Measurements from ENCODE around the gene GSTM3. TPM values are rescaled to one million over a fixed set of nuclear protein-coding genes. Genes with fewer than 3 reads are reported as not detected.

Gene GSTM3
- total RNA-seq, 1 donor = 96.0 TPM

GRCh38 chr1:109762039-109762585 is 21.3 kb upstream of the GSTM3 start:
- DNase-seq (ENCODE audit: low read depth) = no peak
- H3K4me3 ChIP-seq (ENCODE audit: low read depth, low read length) = no peak overlapping the region
- TF ChIP-seq, protein P1, sequence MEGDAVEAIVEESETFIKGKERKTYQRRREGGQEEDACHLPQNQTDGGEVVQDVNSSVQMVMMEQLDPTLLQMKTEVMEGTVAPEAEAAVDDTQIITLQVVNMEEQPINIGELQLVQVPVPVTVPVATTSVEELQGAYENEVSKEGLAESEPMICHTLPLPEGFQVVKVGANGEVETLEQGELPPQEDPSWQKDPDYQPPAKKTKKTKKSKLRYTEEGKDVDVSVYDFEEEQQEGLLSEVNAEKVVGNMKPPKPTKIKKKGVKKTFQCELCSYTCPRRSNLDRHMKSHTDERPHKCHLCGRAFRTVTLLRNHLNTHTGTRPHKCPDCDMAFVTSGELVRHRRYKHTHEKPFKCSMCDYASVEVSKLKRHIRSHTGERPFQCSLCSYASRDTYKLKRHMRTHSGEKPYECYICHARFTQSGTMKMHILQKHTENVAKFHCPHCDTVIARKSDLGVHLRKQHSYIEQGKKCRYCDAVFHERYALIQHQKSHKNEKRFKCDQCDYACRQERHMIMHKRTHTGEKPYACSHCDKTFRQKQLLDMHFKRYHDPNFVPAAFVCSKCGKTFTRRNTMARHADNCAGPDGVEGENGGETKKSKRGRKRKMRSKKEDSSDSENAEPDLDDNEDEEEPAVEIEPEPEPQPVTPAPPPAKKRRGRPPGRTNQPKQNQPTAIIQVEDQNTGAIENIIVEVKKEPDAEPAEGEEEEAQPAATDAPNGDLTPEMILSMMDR (IDR thresholded peaks at IDR 0.05; ENCODE audit: insufficient read depth, low read length) = no peak

DNA sequence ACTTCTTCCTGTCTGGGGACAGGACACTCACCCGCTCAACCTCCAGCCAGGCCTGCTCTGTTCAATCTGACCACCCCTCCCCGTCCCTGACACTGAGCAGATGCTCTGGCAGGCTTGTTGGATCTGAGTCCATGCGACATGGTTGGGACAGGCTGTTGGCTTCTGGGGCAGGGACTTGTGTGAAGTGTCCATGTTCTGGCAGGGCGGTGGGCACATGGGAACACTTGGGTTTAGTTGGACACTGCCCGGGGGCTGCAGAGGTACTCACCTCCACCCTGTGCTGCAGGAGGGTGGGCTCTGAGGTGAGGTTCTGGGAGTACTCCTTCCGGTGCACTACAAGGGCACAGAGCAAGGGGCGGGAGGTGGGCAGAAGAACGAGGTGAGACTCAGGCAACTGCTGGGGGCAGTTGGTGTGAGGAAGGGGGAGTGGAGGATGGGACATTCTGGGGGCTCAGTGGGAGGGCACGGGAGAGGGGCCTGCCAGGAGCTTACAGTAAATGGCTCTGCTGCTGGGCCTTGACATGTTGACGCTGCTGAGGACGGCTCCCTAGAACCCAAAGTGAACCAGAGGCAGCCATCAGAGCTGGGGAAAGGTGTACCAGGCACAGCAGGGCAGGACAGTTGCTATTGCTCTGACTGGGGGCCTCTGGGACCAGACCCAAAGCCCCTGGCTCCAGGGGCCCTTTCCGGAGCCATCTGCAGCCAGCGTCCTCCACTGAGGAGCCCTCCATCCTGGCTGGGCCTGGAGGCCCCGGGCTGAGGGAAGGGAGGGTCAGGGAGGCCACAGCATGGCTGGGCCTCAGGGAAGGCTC is 20.6 kb upstream of the GSTM3 start:
- TF ChIP-seq, protein P1 (IDR thresholded peaks at IDR 0.05; ENCODE audit: insufficient read depth, low read length) = no peak
- no peak overlapping the region for H3K4me3 ChIP-seq (ENCODE audit: low read depth, low read length)
- no peak for DNase-seq (ENCODE audit: low read depth)

DNA sequence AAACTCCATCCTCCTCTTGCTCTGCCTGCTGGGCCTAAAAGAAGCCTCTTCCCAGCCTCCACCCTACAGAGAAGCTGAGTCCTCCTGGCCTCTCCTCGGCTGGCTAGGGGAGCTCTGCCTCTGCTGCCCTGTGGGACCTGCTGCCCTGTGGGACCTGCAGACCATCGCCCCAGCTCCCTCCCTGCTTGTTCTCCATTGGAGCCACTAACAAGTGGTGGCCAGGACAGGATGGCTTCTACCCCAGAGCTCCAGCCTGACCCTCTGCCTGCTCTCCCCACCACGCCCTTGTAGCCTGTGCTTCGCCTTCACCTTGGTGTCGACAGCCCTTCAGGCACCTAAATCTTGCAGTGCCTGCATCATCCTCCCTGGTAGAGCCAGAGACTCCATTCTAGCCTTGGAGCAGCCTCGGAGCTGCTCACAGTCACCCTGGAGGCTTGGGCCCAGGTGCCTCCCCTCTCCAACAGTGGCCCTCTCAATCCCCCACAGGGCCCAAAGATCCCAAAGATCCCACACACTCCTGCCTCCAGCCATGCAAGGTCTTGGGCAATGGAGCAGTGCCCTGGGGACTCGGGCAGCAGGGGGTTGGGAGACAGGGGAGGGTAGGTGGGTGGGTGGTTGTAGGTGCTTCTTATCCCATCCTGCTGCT is 19.9 kb upstream of the GSTM3 start:
- TF ChIP-seq, protein P1 (IDR thresholded peaks at IDR 0.05; ENCODE audit: insufficient read depth, low read length) = no peak
- no peak for DNase-seq (ENCODE audit: low read depth)
- no peak overlapping the region for H3K4me3 ChIP-seq (ENCODE audit: low read depth, low read length)

- no peak overlapping the region for H3K4me3 ChIP-seq (ENCODE audit: low read depth, low read length)
- no peak for DNase-seq (ENCODE audit: low read depth)
- TF ChIP-seq, protein P1 (IDR thresholded peaks at IDR 0.05; ENCODE audit: insufficient read depth, low read length) = no peak
Measured at GRCh38 chr1:109759513-109760334, 18.9 kb upstream of the GSTM3 start.

DNA sequence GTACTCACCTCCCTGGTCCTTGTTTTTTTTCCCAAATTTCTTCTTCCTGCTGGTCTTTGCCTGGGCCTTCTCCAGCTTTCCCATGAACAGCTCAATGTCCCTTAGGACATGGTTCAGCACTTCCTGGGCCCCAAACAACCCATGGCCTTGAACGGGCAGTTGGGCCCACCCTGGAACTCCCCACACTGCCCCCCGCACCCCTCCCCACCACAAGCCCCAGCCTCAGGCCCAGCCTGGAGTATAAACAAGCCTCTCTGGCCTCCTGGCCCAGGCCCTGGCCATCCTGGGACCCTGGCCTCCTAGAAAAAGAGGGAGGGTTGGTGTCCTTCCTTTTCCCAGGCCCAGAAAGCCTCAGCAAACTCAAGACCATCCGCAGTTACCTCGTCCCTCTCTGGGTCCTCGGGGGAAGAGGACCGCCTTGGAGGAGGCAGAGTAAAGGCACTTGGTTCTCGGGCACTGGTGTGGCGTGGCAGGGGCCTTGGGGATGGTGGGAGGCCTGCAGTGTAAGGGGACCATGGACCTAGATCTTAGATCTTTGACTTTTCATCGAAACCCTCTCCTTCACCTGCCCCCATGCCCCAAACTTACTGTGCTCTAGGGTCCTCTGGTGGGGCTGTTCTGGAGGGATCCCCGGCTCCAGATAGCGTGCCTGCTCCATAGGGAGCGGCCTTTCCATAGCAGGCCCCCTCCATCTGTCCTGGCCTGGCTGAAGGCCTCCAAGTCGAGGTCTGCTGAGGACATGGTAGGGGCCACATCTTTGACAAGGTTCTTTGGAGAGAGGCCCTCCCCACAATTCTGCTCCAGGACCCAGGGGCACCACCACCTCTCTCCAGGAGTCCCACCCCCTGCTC is 17.3 kb upstream of the GSTM3 start:
- no peak for DNase-seq (ENCODE audit: low read depth)
- TF ChIP-seq, protein P1 (IDR thresholded peaks at IDR 0.05; ENCODE audit: insufficient read depth, low read length) = no peak
- H3K4me3 ChIP-seq (ENCODE audit: low read depth, low read length) = no peak overlapping the region

All from fibroblast of the aortic adventitia (primary cell).